Measurements from ENCODE around the gene PAK1.

DNA sequence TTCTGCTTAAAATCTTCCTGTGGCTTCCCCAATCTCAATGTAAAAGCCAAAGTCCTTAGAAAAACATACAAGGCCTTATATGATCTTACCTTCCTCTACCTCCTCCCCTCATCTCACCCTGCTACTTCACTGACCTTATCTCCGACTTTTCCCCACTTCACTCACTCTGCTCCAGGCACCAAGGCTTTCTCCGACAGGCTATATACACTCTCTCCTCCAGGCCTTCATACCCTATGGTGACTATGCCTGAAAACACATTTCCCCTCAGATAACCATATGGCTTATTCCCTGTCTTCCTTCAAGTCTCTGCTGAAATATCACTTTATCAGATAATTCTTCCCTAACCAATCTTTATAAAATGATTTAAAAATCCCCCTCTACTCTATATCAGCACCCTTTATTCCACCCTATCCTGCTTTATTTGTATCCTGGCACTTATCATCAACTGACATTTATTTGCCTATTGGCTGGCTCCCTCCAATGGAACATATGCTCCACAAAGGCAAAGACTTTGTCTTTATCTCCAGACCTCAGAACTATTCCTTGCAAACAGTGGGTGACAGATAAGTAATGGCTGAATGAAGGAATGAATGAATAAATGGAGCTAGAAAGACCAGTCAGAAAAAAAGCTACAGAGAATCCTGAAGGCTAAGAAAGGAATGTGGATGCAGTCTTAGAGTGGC is 52.7 kb downstream of the PAK1 start:
- TF ChIP-seq CTCF (IDR thresholded peaks at IDR 0.05; ENCODE audit: insufficient read depth, low read length) (no peak), POLR2AphosphoS5 (IDR thresholded peaks at IDR 0.05; ENCODE audit: low read depth) (no peak)
